ENCODE measurements around the gene SLC6A17.

- no peak for TF ChIP-seq POLR2A (IDR thresholded peaks at IDR 0.05; ENCODE audit: low read depth)
- no peak for TF ChIP-seq CTCF (IDR thresholded peaks at IDR 0.05)
Measured at GRCh38 chr1:110227774-110228173, 77.5 kb downstream of the SLC6A17 start.

All from esophagus muscularis mucosa (tissue), 3 donors.